ENCODE results near the gene CUL5.
"Not testable (repeated sequence)": the region's sequence is repeated elsewhere in the genome, so short reads cannot be mapped to it uniquely, and the experiment has no call there.

CUL5 gene

DNA sequence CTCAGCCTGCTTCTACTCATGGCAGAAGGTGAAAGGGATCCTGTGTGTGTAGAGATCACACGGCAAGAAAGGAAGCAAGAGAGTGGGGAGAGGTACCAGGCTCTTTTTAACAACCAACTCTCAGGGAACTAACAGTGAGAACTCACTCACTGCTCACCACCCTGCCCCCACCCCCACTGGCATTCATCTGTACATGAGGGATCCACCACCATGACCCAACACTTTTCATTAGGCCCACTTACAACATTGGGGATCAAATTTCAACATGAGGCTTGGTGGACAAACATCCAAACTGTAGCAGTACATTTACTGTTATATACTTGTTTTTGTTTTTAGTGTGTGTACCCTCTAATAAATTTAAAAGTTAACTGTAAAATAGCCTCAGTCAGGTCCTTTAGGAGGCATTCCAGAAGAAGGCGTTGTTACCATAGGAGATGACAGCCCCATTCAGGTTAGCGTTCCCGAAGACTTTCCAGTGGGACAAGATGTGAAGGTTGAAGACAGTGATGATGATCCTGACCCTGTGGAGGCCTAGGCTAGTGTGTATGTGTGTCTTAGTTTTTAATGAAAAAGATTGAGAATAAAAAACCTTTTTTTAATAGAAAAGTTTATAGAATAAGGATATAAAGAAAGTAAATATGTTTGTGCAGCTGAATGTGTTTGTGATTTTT, 11.3 kb downstream of the CUL5 start:
- peak; percentile 46 for DNase-seq (ENCODE audit: low read depth)
- no peak overlapping the region for H3K4me3 ChIP-seq (ENCODE audit: low read length)
- no peak for TF ChIP-seq CTCF (conservative IDR thresholded peaks at IDR 0.05; ENCODE audit: low read length)

DNA sequence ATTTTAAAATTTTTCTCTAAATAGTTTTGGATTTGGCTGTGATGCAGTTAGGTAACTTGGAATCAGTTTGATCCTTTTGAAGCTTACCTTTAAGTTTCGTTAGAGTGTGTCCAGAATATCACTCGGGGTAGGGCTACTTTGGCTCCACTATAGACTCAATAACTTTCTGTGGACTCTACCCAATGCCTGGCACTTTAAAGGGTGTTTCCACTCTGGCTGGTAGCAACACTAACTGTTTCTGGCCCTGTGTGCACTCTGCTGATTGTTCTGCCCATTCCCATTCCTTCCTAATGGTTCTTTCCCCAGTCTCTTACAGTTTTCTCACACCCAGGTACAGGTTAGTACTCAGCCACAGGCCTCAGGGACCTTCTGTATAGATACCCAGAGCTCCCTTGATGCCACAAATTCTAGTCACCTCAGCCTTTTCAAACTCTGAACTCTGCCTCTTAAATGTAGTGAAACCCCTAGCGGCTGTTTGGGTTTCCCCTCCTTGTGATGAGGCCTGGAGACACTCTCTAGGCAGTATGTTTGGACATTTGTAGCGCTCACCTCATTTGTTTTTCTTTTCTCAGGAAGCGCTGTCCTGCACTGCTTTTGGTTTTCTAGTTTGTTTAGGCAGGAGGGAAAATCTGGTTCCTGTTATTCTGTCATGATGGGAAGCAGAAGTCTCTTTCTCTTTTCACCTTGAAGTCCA, 16.8 kb downstream of the CUL5 start:
- DNase-seq (ENCODE audit: low read depth): no peak
- TF ChIP-seq CTCF (conservative IDR thresholded peaks at IDR 0.05; ENCODE audit: low read length): no peak
- H3K4me3 ChIP-seq (ENCODE audit: low read length): no peak overlapping the region

GRCh38 chr11:108027057-108027456, 18.4 kb downstream of the CUL5 start:
- H3K4me3 ChIP-seq (ENCODE audit: low read length): no peak overlapping the region
- no peak for DNase-seq (ENCODE audit: low read depth)
- TF ChIP-seq CTCF (conservative IDR thresholded peaks at IDR 0.05; ENCODE audit: low read length): no peak

DNA sequence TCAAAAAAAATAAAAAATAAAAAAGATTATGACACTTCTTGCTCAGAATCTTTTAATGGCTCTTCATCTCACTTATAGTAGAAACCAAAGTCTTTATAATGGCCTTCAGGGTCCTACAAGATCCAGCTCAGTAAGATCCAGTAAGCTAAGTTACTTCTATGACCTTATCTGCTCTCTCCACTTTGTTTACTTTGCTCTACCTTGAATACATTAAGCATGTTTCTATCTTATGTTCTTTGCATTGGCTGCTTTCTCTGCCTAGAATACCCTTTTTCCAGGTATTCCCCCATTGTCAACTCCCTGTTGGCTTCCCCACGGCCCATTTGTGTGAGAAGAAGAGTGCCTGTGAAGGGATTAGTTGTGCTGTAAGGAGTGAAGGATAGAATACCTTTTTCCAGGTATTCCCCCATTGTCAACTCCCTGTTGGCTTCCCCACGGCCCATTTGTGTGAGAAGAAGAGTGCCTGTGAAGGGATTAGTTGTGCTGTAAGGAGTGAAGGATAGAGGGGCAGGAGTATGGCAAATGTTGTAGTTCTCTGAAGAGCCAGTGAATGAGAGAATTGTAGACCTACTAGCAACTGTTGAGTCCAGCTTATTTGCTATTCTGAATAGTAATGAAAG, 20.2 kb downstream of the CUL5 start:
- not testable (repeated sequence) for H3K4me3 ChIP-seq (ENCODE audit: low read length)

DNA sequence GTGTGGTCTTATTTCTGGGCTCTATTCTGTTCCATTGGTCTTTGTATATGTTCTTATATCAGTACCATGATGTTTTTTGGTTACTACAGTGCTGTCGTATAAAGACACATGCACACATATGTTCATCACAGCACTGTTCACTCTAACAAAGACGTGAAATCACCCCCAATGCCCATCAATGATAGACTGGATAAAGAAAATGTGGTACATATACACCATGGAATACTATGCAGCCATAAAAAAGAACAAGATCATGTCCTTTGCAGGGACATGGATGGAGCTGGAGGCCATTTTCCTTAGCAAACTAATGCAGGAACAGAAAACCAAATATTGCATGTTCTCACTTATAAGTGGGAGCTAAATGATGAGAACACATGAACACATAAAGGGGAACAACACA, 22.9 kb downstream of the CUL5 start:
- not testable (repeated sequence) for H3K4me3 ChIP-seq (ENCODE audit: low read length); DNase-seq (ENCODE audit: low read depth)

More for the DNA sequence above, 20.2 kb downstream of the CUL5 start:
- not testable (repeated sequence) for DNase-seq (ENCODE audit: low read depth)

GRCh38 chr11:108032800-108033199, 24.1 kb downstream of the CUL5 start:
- no peak for TF ChIP-seq CTCF (conservative IDR thresholded peaks at IDR 0.05; ENCODE audit: low read length)
- H3K4me3 ChIP-seq (ENCODE audit: low read length): no peak overlapping the region
- no peak for DNase-seq (ENCODE audit: low read depth)

DNA sequence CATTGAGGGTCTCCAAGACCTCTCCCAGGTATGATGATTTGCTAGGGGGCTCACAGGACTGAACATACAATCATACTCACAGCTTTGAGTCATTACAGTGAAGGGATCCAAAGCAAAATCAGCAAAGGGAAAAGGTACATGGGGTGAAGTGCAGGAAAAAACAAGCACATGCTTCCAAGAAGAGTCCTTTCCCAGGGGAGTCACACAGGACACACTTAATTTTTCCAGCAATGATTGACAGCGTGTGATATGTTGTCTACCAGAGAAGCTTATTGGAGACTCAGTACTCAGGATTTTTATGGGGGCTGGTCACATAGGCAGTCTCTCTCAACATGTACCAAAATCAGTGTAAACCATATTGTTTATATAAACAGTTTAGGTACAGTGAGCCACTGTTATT, 25.3 kb downstream of the CUL5 start:
- no peak for DNase-seq (ENCODE audit: low read depth)
- no peak overlapping the region for H3K4me3 ChIP-seq (ENCODE audit: low read length)
- no peak for TF ChIP-seq CTCF (conservative IDR thresholded peaks at IDR 0.05; ENCODE audit: low read length)

DNA sequence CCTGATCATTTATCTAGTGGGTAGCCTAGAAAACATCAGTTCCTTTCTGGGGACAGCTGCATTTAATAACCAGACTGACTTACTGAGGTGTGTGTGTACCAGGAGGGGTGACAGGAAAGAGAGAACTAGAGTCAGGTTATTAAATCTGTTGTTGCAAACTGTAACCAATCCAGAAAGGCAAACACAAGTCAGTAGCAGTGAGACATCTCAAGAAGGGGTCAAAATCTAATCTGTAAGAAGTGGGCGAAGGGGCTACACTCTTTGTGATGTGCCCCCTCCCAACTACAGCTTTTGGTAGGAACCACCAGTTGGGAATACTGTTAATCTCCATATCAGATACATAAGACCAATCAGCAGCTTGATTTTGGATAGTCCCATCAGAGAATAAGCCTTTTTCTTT, 26.3 kb downstream of the CUL5 start:
- no peak for DNase-seq (ENCODE audit: low read depth)
- TF ChIP-seq CTCF (conservative IDR thresholded peaks at IDR 0.05; ENCODE audit: low read length): no peak
- H3K4me3 ChIP-seq (ENCODE audit: low read length): no peak overlapping the region

Data from AG10803 (cell line).